OCI-LY1 (cell line): Measurements from ENCODE around the gene SMARCC1.

ENCODE experiments used
- H2AFZ ChIP-seq: fragments of 200-600 bp; sonication (generic), shearing (Covaris generic); 2 replicates; pipeline ENCODE4 v1.6.0; 2014; ENCODE audit warnings: antibody characterized with exemption, mild to moderate bottlenecking, low read length
- H3F3A ChIP-seq: fragments of 200-600 bp; sonication (generic), shearing (Covaris generic); 2 replicates; pipeline ENCODE4 v1.6.0; 2014; ENCODE audit warnings: mild to moderate bottlenecking, antibody characterized with exemption, low read length, moderate library complexity; ENCODE audit not compliant: insufficient read depth
- H3K27ac ChIP-seq: fragments of 200-600 bp; sonication (generic); 2 replicates; pipeline ENCODE4 v1.5.1; 2014; ENCODE audit warnings: low read length, mixed run types, mild to moderate bottlenecking, low read depth; ENCODE audit not compliant: poor library complexity, severe bottlenecking
- H3K27me3 ChIP-seq: fragments of 200-600 bp; sonication (generic); 2 replicates; pipeline ENCODE4 v1.6.0; 2014; ENCODE audit warnings: antibody characterized with exemption, mild to moderate bottlenecking, low read length, moderate library complexity; ENCODE audit not compliant: insufficient read depth
- H3K36me3 ChIP-seq: fragments of 200-600 bp; sonication (generic); 2 replicates; pipeline ENCODE4 v1.6.1; 2014; ENCODE audit warnings: mild to moderate bottlenecking, antibody characterized with exemption, low read length, moderate library complexity, mixed read lengths; ENCODE audit not compliant: insufficient read depth
- H3K4me1 ChIP-seq: fragments of 200-600 bp; sonication (generic); 2 replicates; pipeline ENCODE4 v1.5.1; 2014; ENCODE audit warnings: mild to moderate bottlenecking, low read length, moderate library complexity; ENCODE audit not compliant: insufficient read depth, severe bottlenecking
- H3K4me2 ChIP-seq: fragments of 200-600 bp; sonication (generic), shearing (Covaris generic); 2 replicates; pipeline ENCODE4 v1.6.1; 2014; ENCODE audit warnings: low read length
- H3K4me3 ChIP-seq: fragments of 200-600 bp; sonication (generic); 2 replicates; pipeline ENCODE4 v1.5.1; 2014; ENCODE audit warnings: low read length, low read depth, mild to moderate bottlenecking, mixed read lengths; ENCODE audit not compliant: poor library complexity, severe bottlenecking
- H3K79me2 ChIP-seq: fragments of 200-600 bp; shearing (Covaris generic); 2 replicates; pipeline ENCODE4 v1.6.1; 2016; ENCODE audit warnings: mixed run types, low read length, mixed read lengths; ENCODE audit not compliant: insufficient read depth
- H3K9ac ChIP-seq: fragments of 200-600 bp; sonication (generic), shearing (Covaris generic); 2 replicates; pipeline ENCODE4 v1.6.1; 2014; ENCODE audit warnings: mild to moderate bottlenecking, low read length, mixed read lengths
- H3K9me2 ChIP-seq: fragments of 200-600 bp; sonication (generic), shearing (Covaris generic); 2 replicates; pipeline ENCODE4 v1.6.1; 2014; ENCODE audit warnings: low read depth, mild to moderate bottlenecking, low read length, mixed read lengths
- H3K9me3 ChIP-seq: fragments of 200-600 bp; shearing (Covaris generic); 2 replicates; pipeline ENCODE4 v1.6.1; 2014; ENCODE audit warnings: low read length, mixed read lengths
- H4K20me1 ChIP-seq: fragments of 200-600 bp; sonication (generic), shearing (Covaris generic); 2 replicates; pipeline ENCODE4 v1.6.0; 2016; ENCODE audit warnings: mild to moderate bottlenecking, low read length; ENCODE audit not compliant: insufficient read depth
- CTCF ChIP-seq: fragments of 200-600 bp; sonication (generic), shearing (Covaris generic); IDR thresholded peaks from 2 replicates; pipeline ENCODE4 v1.5.1; 2017; ENCODE audit warnings: mild to moderate bottlenecking, antibody characterized with exemption, low read length, moderate library complexity, mixed read lengths
- EZH2 ChIP-seq: fragments of 200-600 bp; sonication (generic), shearing (Covaris generic); IDR thresholded peaks from 2 replicates; pipeline ENCODE4 v1.8.0; 2017; ENCODE audit warnings: borderline replicate concordance, mixed run types, mild to moderate bottlenecking, antibody characterized with exemption, low read length, moderate library complexity, mixed read lengths

SMARCC1 gene

GRCh38 chr3:47583320-47584075, 198.2 kb downstream of the SMARCC1 start:
- no peaks in the 10 kb centered on the region for H4K20me1 ChIP-seq
- H3K9ac ChIP-seq: no peak overlapping the region
- no peaks in the 10 kb centered on the region for H3K9me3 ChIP-seq
- no peaks in the 10 kb centered on the region for H3K79me2 ChIP-seq
- H3K4me3 ChIP-seq: no peak overlapping the region
- no peaks in the 10 kb centered on the region for H3F3A ChIP-seq
- H3K4me1 ChIP-seq: no peaks in the 10 kb centered on the region
- no peaks in the 10 kb centered on the region for H3K9me2 ChIP-seq
- H3K4me2 ChIP-seq: no peak overlapping the region
- H3K36me3 ChIP-seq: peaks cover 44% of the 10 kb centered on the region
- H3K27me3 ChIP-seq: peaks cover 10% of the 10 kb centered on the region; the same call in 1 of the 2 replicates
- H2AFZ ChIP-seq: no peak overlapping the region
- TF ChIP-seq CTCF (no peak), EZH2 (no peak)
- no peak overlapping the region for H3K27ac ChIP-seq

GRCh38 chr3:47581835-47582234, 199.9 kb downstream of the SMARCC1 start:
- H3K4me1 ChIP-seq: no peaks in the 10 kb centered on the region
- H3K27ac ChIP-seq: no peak overlapping the region
- no peak overlapping the region for H3K9ac ChIP-seq
- no peaks in the 10 kb centered on the region for H4K20me1 ChIP-seq
- no peak for TF ChIP-seq EZH2
- no peak for TF ChIP-seq CTCF
- no peaks in the 10 kb centered on the region for H3F3A ChIP-seq
- no peak overlapping the region for H2AFZ ChIP-seq
- H3K27me3 ChIP-seq: peaks cover 10% of the 10 kb centered on the region; the same call in 1 of the 2 replicates
- no peaks in the 10 kb centered on the region for H3K9me3 ChIP-seq
- H3K36me3 ChIP-seq: peaks cover 27% of the 10 kb centered on the region
- H3K4me2 ChIP-seq: no peak overlapping the region
- no peaks in the 10 kb centered on the region for H3K79me2 ChIP-seq
- H3K9me2 ChIP-seq: no peaks in the 10 kb centered on the region
- H3K4me3 ChIP-seq: no peak overlapping the region

GRCh38 chr3:47581422-47581821, 200.3 kb downstream of the SMARCC1 start:
- H3K27ac ChIP-seq: no peak overlapping the region
- H3K79me2 ChIP-seq: no peaks in the 10 kb centered on the region
- no peaks in the 10 kb centered on the region for H4K20me1 ChIP-seq
- H3K27me3 ChIP-seq: peaks cover 10% of the 10 kb centered on the region; the same call in 1 of the 2 replicates
- no peaks in the 10 kb centered on the region for H3K4me1 ChIP-seq
- no peaks in the 10 kb centered on the region for H3K9me2 ChIP-seq
- TF ChIP-seq EZH2: no peak
- TF ChIP-seq CTCF: no peak
- no peaks in the 10 kb centered on the region for H3K9me3 ChIP-seq
- H2AFZ ChIP-seq: no peak overlapping the region
- no peak overlapping the region for H3K9ac ChIP-seq
- no peak overlapping the region for H3K4me2 ChIP-seq
- H3F3A ChIP-seq: no peaks in the 10 kb centered on the region
- H3K4me3 ChIP-seq: no peak overlapping the region
- H3K36me3 ChIP-seq: peaks cover 23% of the 10 kb centered on the region
